ENCODE measurements around the gene GOLGA8B. TPM values are rescaled to one million over a fixed set of nuclear protein-coding genes. Genes with fewer than 3 reads are reported as not detected.
A peak's percentile ranks its signal among the peaks of the same experiment; 100 is the strongest.
"Not testable (repeated sequence)": the region's sequence is repeated elsewhere in the genome, so short reads cannot be mapped to it uniquely, and the experiment has no call there.

GOLGA8B gene
- 156 to 157 TPM (median 156 TPM) in 3 replicates for total RNA-seq

- H3K27me3 Mint-ChIP-seq (ENCODE audit: low read depth), result peaks cover 15% of the 10 kb centered on the region
- no peak for TF ChIP-seq CTCF (IDR thresholded peaks at IDR 0.05; ENCODE audit: unreplicated experiment)
- peak; percentile 71 to 84 for DNase-seq (ENCODE audit: low spot score in 2 of 2, unreplicated experiment in 2 of 2)
- H3K27ac Mint-ChIP-seq, result no peak within 1 kb of the TSS
- H3K36me3 Mint-ChIP-seq, result no peaks in the 10 kb centered on the region
- peaks cover 11% of the 10 kb centered on the region for H3K4me1 Mint-ChIP-seq
- peak within 1 kb of the TSS; percentile 81 for H3K4me3 Mint-ChIP-seq
- no peaks in the 10 kb centered on the region for H3K9me3 Mint-ChIP-seq
Observed at GRCh38 chr15:34583399-34584329, at the start of gene GOLGA8B. TSS of gene GOLGA8B (minus strand) at chr15:34583651. CDS start at chr15:34535912, 47,739 bp downstream.

- H3K36me3 Mint-ChIP-seq; H3K27me3 Mint-ChIP-seq (ENCODE audit: low read depth); DNase-seq (ENCODE audit: low spot score in 2 of 2, unreplicated experiment in 2 of 2); H3K4me1 Mint-ChIP-seq; H3K4me3 Mint-ChIP-seq; H3K27ac Mint-ChIP-seq: not testable (repeated sequence)
- H3K9me3 Mint-ChIP-seq, result peaks cover 13% of the 10 kb centered on the region
Observed at GRCh38 chr15:34633165-34633564, 49.7 kb upstream of the GOLGA8B start.

- Mint-ChIP-seq H3K27me3 (ENCODE audit: low read depth) (no peaks in the 10 kb centered on the region), H3K36me3 (peaks cover 3% of the 10 kb centered on the region)
- no peak for DNase-seq (ENCODE audit: low spot score in 2 of 2, unreplicated experiment in 2 of 2)
Observed at GRCh38 chr15:34628577-34629152, 45.2 kb upstream of the GOLGA8B start.

GRCh38 chr15:34625007-34625406 lies 41.6 kb upstream of the GOLGA8B start:
- no peak for DNase-seq (ENCODE audit: low spot score in 2 of 2, unreplicated experiment in 2 of 2)
- no peak overlapping the region for H3K27ac Mint-ChIP-seq
- no peaks in the 10 kb centered on the region for H3K27me3 Mint-ChIP-seq (ENCODE audit: low read depth)
- no peak overlapping the region for H3K4me3 Mint-ChIP-seq
- peaks cover 2% of the 10 kb centered on the region for H3K4me1 Mint-ChIP-seq
- TF ChIP-seq CTCF (IDR thresholded peaks at IDR 0.05; ENCODE audit: unreplicated experiment), result no peak
- peaks cover 17% of the 10 kb centered on the region for H3K9me3 Mint-ChIP-seq
- peaks cover 3% of the 10 kb centered on the region for H3K36me3 Mint-ChIP-seq

More at GRCh38 chr15:34628577-34629152, 45.2 kb upstream of the GOLGA8B start:
- Mint-ChIP-seq H3K27ac (no peak overlapping the region), H3K4me1 (no peaks in the 10 kb centered on the region), H3K4me3 (no peak overlapping the region), H3K9me3 (peaks cover 27% of the 10 kb centered on the region)
- no peak for TF ChIP-seq CTCF (IDR thresholded peaks at IDR 0.05; ENCODE audit: unreplicated experiment)

GRCh38 chr15:34621675-34622074 lies 38.2 kb upstream of the GOLGA8B start:
- H3K4me3 Mint-ChIP-seq, result no peak overlapping the region
- H3K4me1 Mint-ChIP-seq, result peaks cover 4% of the 10 kb centered on the region
- no peak for DNase-seq (ENCODE audit: low spot score in 2 of 2, unreplicated experiment in 2 of 2)
- peaks cover 2% of the 10 kb centered on the region for H3K9me3 Mint-ChIP-seq
- TF ChIP-seq CTCF (IDR thresholded peaks at IDR 0.05; ENCODE audit: unreplicated experiment), result no peak
- H3K27me3 Mint-ChIP-seq (ENCODE audit: low read depth), result peaks cover 3% of the 10 kb centered on the region
- no peak overlapping the region for H3K27ac Mint-ChIP-seq
- H3K36me3 Mint-ChIP-seq, result no peaks in the 10 kb centered on the region

- DNase-seq (ENCODE audit: low spot score in 2 of 2, unreplicated experiment in 2 of 2), result no peak
- TF ChIP-seq CTCF (IDR thresholded peaks at IDR 0.05; ENCODE audit: unreplicated experiment), result no peak
- Mint-ChIP-seq H3K4me1 (peaks cover 6% of the 10 kb centered on the region), H3K27ac (no peak overlapping the region), H3K27me3 (ENCODE audit: low read depth) (peaks cover 3% of the 10 kb centered on the region), H3K36me3 (no peaks in the 10 kb centered on the region), H3K9me3 (no peaks in the 10 kb centered on the region), H3K4me3 (no peak overlapping the region)
Observed at GRCh38 chr15:34620814-34621213, 37.4 kb upstream of the GOLGA8B start.

Data from mesothelial cell of epicardium (in vitro differentiated cells).